ENCODE results near the gene SHQ1. TPM values are rescaled to one million over a fixed set of nuclear protein-coding genes. Genes with fewer than 3 reads are reported as not detected.

SHQ1 gene
- total and polyA plus RNA-seq, 4 donors: 7.3 to 25.0 (median 16.0) TPM

DNA sequence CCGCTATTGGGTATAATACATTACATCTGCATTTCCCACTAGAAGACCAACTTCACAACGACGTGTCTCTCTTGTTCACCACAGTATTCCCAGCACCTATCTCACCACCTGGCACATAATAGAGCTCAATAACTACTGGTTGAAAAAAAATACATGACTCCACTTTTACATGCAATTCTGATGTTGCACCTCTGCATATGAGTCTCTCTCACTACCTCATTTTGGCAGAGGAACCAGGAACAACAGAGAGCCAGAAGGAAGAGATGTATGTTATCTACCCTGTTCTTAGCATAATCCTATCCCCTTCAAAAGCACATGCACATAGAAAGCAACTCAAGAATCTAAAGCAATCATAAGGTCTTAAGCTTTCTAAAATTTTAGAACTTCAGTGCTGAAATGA is 61.6 kb downstream of the SHQ1 start:
- ATAC-seq (ENCODE audit: insufficient read depth, low FRiP score): no peak
- TF ChIP-seq, protein P1, sequence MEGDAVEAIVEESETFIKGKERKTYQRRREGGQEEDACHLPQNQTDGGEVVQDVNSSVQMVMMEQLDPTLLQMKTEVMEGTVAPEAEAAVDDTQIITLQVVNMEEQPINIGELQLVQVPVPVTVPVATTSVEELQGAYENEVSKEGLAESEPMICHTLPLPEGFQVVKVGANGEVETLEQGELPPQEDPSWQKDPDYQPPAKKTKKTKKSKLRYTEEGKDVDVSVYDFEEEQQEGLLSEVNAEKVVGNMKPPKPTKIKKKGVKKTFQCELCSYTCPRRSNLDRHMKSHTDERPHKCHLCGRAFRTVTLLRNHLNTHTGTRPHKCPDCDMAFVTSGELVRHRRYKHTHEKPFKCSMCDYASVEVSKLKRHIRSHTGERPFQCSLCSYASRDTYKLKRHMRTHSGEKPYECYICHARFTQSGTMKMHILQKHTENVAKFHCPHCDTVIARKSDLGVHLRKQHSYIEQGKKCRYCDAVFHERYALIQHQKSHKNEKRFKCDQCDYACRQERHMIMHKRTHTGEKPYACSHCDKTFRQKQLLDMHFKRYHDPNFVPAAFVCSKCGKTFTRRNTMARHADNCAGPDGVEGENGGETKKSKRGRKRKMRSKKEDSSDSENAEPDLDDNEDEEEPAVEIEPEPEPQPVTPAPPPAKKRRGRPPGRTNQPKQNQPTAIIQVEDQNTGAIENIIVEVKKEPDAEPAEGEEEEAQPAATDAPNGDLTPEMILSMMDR (IDR thresholded peaks at IDR 0.05; ENCODE audit: control extremely low read depth, extremely low read depth): no peak
- no peak overlapping the region for H3K27ac ChIP-seq (ENCODE audit: low read depth in 1 of 2, low read length in 1 of 2)
- H3K9ac ChIP-seq (ENCODE audit: insufficient read depth in 1 of 2, low read length in 2 of 2): no peak overlapping the region
- no peaks in the 10 kb centered on the region for H3K27me3 ChIP-seq (ENCODE audit: control insufficient read depth in 3 of 3, insufficient read depth in 3 of 3, low read length in 2 of 3)
- 97 to 99% methylated on average over 3 of the region's 3 CpGs for WGBS, 2 donors
- H3K36me3 ChIP-seq (ENCODE audit: control insufficient read depth in 4 of 4, insufficient read depth in 4 of 4, low read length in 4 of 4): peaks cover 0 to 7% (median 4%) of the 10 kb centered on the region in 4 donors
- no peaks in the 10 kb centered on the region for H3K9me3 ChIP-seq (ENCODE audit: control insufficient read depth in 4 of 4, insufficient read depth in 3 of 4, low read length in 3 of 4)
- DNase-seq: no peak
- no peak overlapping the region for H3K4me3 ChIP-seq
- H3K4me1 ChIP-seq (ENCODE audit: control insufficient read depth in 5 of 5, insufficient read depth in 5 of 5, low read length in 5 of 5): peaks cover 0 to 2% (median 0%) of the 10 kb centered on the region in 5 donors

DNA sequence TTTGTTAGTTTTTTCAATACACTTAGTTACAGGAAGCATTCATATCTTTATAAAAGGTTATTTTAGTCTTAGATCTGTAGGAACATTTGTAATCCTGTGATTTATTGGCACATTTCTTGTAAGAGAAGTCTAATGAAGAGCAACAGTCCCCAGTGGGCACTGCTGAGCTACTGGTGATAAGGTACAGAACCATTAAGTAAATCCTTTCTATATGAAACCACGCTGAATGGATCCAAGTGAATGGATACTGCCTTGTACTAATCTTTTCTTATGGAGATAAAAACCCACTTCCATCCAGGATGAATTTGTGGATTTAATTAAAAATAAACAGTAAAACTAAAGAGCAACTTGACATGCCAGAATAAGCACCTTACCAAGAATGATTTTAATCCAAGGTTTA is 64.0 kb downstream of the SHQ1 start:
- no peak overlapping the region for H3K9ac ChIP-seq (ENCODE audit: insufficient read depth in 1 of 2, low read length in 2 of 2)
- no peaks in the 10 kb centered on the region for H3K27me3 ChIP-seq (ENCODE audit: control insufficient read depth in 3 of 3, insufficient read depth in 3 of 3, low read length in 2 of 3)
- TF ChIP-seq, protein P1 (IDR thresholded peaks at IDR 0.05; ENCODE audit: control extremely low read depth, extremely low read depth): no peak
- H3K27ac ChIP-seq (ENCODE audit: low read depth in 1 of 2, low read length in 1 of 2): no peak overlapping the region
- ATAC-seq (ENCODE audit: insufficient read depth, low FRiP score) (no peak), DNase-seq (no peak)
- H3K9me3 ChIP-seq (ENCODE audit: control insufficient read depth in 4 of 4, insufficient read depth in 3 of 4, low read length in 3 of 4): no peaks in the 10 kb centered on the region
- H3K4me3 ChIP-seq: no peak overlapping the region
- WGBS, 2 donors: 97 to 98% methylated on average over 1 of the region's 1 CpG
- peaks cover 0 to 9% (median 5%) of the 10 kb centered on the region in 4 donors for H3K36me3 ChIP-seq (ENCODE audit: control insufficient read depth in 4 of 4, insufficient read depth in 4 of 4, low read length in 4 of 4)
- no peaks in the 10 kb centered on the region for H3K4me1 ChIP-seq (ENCODE audit: control insufficient read depth in 5 of 5, insufficient read depth in 5 of 5, low read length in 5 of 5)

DNA sequence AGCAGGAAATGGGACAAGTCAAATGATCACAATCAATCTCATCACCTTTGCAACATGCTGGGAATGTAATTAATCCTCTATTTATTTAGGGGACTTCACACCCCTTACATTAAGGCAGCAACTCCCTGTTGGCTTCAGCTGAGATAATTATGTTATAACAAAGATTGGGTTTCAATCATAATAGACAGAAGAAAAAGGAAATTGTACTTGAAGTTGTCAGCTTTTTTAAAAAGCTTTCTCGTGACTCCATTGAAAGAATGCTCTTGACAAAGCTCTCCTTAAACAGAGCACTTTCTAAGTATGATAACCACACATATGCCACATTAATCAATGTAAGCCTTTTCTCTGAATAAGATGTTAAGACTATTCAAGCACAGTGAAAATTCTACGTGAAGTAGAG is 65.7 kb downstream of the SHQ1 start:
- Histone ChIP-seq H3K27ac (ENCODE audit: low read depth in 1 of 2, low read length in 1 of 2) (no peak overlapping the region), H3K9ac (ENCODE audit: insufficient read depth in 1 of 2, low read length in 2 of 2) (no peak overlapping the region), H3K27me3 (ENCODE audit: control insufficient read depth in 3 of 3, insufficient read depth in 3 of 3, low read length in 2 of 3) (no peaks in the 10 kb centered on the region), H3K4me3 (no peak overlapping the region), H3K4me1 (ENCODE audit: control insufficient read depth in 5 of 5, insufficient read depth in 5 of 5, low read length in 5 of 5) (no peaks in the 10 kb centered on the region), H3K36me3 (ENCODE audit: control insufficient read depth in 4 of 4, insufficient read depth in 4 of 4, low read length in 4 of 4) (peaks cover 3 to 9% (median 5%) of the 10 kb centered on the region in 4 donors), H3K9me3 (ENCODE audit: control insufficient read depth in 4 of 4, insufficient read depth in 3 of 4, low read length in 3 of 4) (no peaks in the 10 kb centered on the region)
- TF ChIP-seq, protein P1 (IDR thresholded peaks at IDR 0.05; ENCODE audit: control extremely low read depth, extremely low read depth): no peak
- 74 to 77% methylated on average over 2 of the region's 2 CpGs for WGBS, 2 donors
- ATAC-seq (ENCODE audit: insufficient read depth, low FRiP score) (no peak), DNase-seq (no peak)
